Skeletal muscle tissue (tissue), 4 donors: ENCODE data around the gene HSD17B1. TPM values are rescaled to one million over a fixed set of nuclear protein-coding genes. Genes with fewer than 3 reads are reported as not detected.
A peak's percentile ranks its signal among the peaks of the same experiment; 100 is the strongest.
"Not testable (repeated sequence)": the region's sequence is repeated elsewhere in the genome, so short reads cannot be mapped to it uniquely, and the experiment has no call there.

Experiments
- H3K27ac ChIP-seq: one replicate; pipeline ENCODE4 v1.7.0; 2013; ENCODE audit warnings: mild to moderate bottlenecking, low read depth, low read length, inconsistent platforms
- H3K27me3 ChIP-seq, 3 donors: one replicate each; pipeline ENCODE4 v1.7.0; 2013; ENCODE audit warnings: low read length in 3 of 3; ENCODE audit not compliant: control insufficient read depth in 3 of 3, insufficient read depth in 3 of 3
- H3K36me3 ChIP-seq, 3 donors: one replicate each; pipeline ENCODE4 v1.7.0; 2013; ENCODE audit warnings: low read length in 3 of 3; ENCODE audit not compliant: control insufficient read depth in 3 of 3, insufficient read depth in 3 of 3
- H3K4me1 ChIP-seq, 3 donors: one replicate each; pipeline ENCODE4 v1.7.0; 2013; ENCODE audit warnings: low read length in 3 of 3, mild to moderate bottlenecking in 3 of 3; ENCODE audit not compliant: control insufficient read depth in 3 of 3, insufficient read depth in 3 of 3
- H3K4me3 ChIP-seq, 3 donors: one replicate each; pipeline ENCODE4 v1.7.0; 2013; ENCODE audit warnings: low read length in 3 of 3
- H3K9ac ChIP-seq, 3 donors: one replicate each; pipeline ENCODE4 v1.7.0; 2013; ENCODE audit warnings: low read length in 3 of 3, mild to moderate bottlenecking in 3 of 3, moderate library complexity in 2 of 3, low read depth in 1 of 3
- H3K9me3 ChIP-seq, 3 donors: one replicate each; pipeline ENCODE4 v1.7.0; 2013; ENCODE audit warnings: low read length in 3 of 3; ENCODE audit not compliant: control insufficient read depth in 3 of 3
- total RNA-seq: library from RNA; depleted of rRNA; stranded (reverse); fragments of >200 nt; gene quantifications from one replicate; pipeline ENCODE4 v1.2.3, GENCODE V29; 2014
- donor health status: Osteomylitis.

Gene HSD17B1, protein sequence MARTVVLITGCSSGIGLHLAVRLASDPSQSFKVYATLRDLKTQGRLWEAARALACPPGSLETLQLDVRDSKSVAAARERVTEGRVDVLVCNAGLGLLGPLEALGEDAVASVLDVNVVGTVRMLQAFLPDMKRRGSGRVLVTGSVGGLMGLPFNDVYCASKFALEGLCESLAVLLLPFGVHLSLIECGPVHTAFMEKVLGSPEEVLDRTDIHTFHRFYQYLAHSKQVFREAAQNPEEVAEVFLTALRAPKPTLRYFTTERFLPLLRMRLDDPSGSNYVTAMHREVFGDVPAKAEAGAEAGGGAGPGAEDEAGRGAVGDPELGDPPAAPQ
- total RNA-seq: 1.6 TPM

DNA sequence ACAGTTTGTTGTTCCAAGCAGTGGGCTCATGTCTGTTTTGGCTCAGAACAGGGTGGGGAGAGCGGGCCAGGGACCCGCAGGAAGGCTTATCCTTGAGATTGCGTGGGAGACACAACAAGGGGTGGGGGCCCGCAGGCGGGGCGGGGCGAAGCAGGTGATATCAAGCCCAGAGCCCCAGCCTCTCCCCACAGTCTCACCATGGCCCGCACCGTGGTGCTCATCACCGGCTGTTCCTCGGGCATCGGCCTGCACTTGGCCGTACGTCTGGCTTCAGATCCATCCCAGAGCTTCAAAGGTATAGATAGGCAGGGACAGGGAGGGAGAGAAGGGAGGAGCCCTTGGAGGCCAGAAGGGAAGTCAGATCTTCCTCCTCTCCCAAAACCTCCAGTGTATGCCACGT, at the start of gene HSD17B1:
Gene HSD17B1, plus strand, starts transcription at position 188 of the 400 bp plus-strand sequence. Its CDS starts 11 bp downstream, at position 199.
- Histone ChIP-seq H3K9ac (peak within 1 kb of the TSS; percentile 14 to 96 (median 95)), H3K4me3 (peak within 1 kb of the TSS in 2 of 3 donors; percentile 96 to 97), H3K4me1 (peaks cover 17 to 21% (median 18%) of the 10 kb centered on the region in 3 donors)
- not testable (repeated sequence) for H3K27me3 ChIP-seq, H3K36me3 ChIP-seq, H3K27ac ChIP-seq, H3K9me3 ChIP-seq

DNA sequence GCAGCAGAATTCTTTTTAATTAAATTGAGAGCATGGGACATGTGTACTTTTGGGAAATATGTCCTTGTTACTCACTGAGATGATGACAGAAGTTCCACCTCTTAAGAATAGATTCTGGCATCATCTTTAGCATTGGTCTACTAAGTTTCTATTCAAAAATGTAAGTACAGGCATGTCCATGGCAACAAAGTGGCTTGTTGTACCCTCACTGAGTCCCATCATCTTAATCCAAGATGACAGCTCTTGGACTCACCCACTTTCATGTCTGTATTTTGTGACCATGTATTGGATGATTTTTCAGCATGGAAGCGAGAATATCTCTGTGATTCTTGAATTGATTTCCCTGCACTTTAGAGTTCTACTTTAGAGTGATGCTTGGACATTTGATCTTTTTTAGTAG, 49.8 kb upstream of the HSD17B1 start:
- Histone ChIP-seq H3K4me1 (no peaks in the 10 kb centered on the region), H3K36me3 (peaks cover 40 to 72% (median 71%) of the 10 kb centered on the region in 3 donors), H3K9me3 (no peaks in the 10 kb centered on the region), H3K27ac (no peak overlapping the region), H3K9ac (no peak overlapping the region), H3K27me3 (no peaks in the 10 kb centered on the region), H3K4me3 (no peak overlapping the region)

DNA sequence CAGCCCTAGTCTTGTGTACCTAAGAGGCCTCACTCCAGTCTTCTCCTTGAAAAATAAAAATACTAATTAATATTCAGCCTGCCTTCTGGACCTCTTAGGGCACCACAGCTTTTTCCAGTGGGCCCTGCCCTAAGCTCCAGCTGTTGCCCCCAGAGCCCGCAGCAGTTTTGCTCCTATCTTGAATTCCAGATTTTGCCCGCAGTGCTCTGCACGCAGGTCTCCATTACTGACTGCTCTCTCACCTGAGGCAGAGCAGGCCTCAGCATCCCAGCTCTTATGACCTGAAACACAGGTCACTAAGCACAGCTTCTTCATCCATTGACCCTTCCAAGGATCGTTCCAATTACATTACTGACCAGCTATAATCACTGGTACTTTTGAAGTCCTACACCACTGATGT, 45.1 kb upstream of the HSD17B1 start:
- peaks cover 4 to 8% (median 6%) of the 10 kb centered on the region in 3 donors for H3K4me1 ChIP-seq
- no peak overlapping the region for H3K9ac ChIP-seq
- H3K9me3 ChIP-seq: no peaks in the 10 kb centered on the region
- peaks cover 47 to 78% (median 72%) of the 10 kb centered on the region in 3 donors for H3K36me3 ChIP-seq
- H3K27ac ChIP-seq: no peak overlapping the region
- no peak overlapping the region for H3K4me3 ChIP-seq
- H3K27me3 ChIP-seq: no peaks in the 10 kb centered on the region

DNA sequence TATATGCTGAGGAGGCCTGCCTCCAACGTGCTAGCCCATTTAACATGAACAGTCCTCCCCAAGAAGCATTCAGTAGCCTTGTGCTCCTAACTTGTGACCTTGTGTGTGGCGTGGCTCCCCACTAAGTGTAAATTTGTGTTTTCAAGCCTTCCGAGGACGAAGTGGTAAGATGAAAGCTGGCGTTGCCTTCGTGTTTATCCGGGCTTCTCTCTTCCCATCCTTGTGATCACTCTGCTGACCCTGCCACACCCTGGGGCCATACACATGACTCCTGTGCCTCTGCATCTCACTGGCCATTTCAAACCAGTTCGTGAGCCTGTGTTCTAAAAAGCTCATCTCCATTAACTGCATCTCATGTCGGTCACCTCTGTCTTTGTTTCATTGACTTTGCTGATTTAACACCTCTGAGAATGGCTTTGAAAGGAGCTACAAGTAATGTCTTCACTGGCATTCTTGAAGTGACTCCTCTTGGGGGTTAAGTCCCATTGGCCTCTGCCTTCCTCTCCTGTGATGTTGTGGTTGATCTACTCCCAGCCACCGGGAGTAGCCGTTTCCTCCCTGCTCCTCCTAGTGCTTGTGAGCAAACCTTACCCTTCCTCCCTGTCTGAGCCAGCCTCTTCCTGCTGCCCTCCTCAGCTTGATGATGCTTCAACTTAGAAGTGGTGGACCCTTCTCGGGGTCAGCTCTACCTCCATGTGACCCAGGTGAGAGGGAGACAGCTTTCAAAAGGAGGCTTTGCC, 44.1 kb upstream of the HSD17B1 start:
- H3K4me3 ChIP-seq: no peak overlapping the region
- no peaks in the 10 kb centered on the region for H3K27me3 ChIP-seq
- H3K9ac ChIP-seq: no peak overlapping the region
- no peaks in the 10 kb centered on the region for H3K9me3 ChIP-seq
- peaks cover 46 to 72% (median 66%) of the 10 kb centered on the region in 3 donors for H3K36me3 ChIP-seq
- H3K4me1 ChIP-seq: peaks cover 4 to 13% (median 11%) of the 10 kb centered on the region in 3 donors
- no peak overlapping the region for H3K27ac ChIP-seq

DNA sequence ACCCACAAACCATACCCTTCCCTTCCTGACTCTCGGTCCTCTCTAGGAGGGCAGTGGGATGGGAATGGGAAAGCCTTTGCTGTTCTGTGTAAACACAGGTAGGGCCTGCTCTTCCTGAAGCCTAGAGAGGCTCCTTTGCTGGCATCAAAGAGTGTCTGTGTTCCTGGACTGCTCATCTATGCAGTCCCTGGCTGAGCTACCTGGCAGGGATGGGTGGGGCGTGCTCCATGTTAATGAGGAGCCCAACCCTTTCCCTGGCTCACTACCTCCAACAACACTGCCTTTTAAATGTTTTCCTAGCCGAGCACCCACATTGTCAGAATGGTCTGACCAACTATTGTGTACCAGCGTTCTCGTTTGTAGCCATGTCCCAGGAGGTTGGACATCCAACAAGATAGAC, 43.3 kb upstream of the HSD17B1 start:
- Histone ChIP-seq H3K36me3 (peaks cover 53 to 72% (median 65%) of the 10 kb centered on the region in 3 donors), H3K27me3 (no peaks in the 10 kb centered on the region)

DNA sequence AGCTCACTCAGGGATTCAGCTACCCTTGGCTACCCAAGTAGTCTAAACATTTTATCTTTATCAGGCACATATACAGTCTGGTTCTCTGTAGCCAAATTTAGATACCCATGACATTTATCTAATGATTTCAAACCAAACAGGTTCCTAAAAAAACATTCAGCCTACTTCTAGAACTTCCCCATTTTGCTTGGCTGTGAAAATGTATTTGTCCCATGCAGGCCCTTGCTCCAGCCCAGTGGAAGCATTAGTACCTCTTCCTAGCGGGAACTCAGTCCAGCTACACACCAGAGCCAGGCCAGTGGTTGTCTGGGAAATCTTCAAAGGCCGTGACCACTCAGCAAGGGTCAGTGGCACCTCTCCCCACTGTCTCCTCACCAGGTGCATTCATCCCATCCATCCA, 42.9 kb upstream of the HSD17B1 start:
- Histone ChIP-seq H3K4me1 (peaks cover 4 to 15% (median 14%) of the 10 kb centered on the region in 3 donors), H3K9ac (no peak overlapping the region), H3K36me3 (peaks cover 57 to 73% (median 66%) of the 10 kb centered on the region in 3 donors), H3K9me3 (no peaks in the 10 kb centered on the region), H3K4me3 (no peak overlapping the region), H3K27me3 (no peaks in the 10 kb centered on the region), H3K27ac (no peak overlapping the region)

More for the DNA sequence above, 43.3 kb upstream of the HSD17B1 start:
- Histone ChIP-seq H3K4me3 (no peak overlapping the region), H3K4me1 (peaks cover 4 to 15% (median 12%) of the 10 kb centered on the region in 3 donors), H3K27ac (no peak overlapping the region), H3K9ac (no peak overlapping the region), H3K9me3 (no peaks in the 10 kb centered on the region)

DNA sequence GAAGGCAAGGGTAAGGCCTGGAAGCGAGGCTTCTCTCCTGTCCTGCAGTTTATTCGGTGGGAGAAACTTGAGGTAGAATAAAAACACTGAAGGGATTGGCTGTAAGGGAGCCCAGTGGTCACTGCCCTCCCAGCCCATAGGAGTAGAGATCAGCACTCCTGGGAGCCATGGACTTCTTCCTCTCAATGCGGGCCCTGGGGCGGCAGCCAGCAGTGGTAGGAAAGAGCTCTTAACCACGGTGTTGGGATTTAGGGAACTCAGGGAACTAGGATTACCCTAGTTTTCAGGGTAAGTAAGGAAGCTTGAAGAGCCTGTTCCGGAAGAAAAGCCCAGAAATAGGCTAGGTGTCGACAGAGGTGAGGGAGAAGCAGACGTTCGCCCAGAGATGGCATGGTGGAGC, 40.5 kb upstream of the HSD17B1 start:
- peaks cover 60 to 75% (median 66%) of the 10 kb centered on the region in 3 donors for H3K36me3 ChIP-seq
- H3K27ac ChIP-seq: peak overlapping the region; percentile 61
- H3K4me3 ChIP-seq: no peak overlapping the region
- peaks cover 18 to 28% (median 22%) of the 10 kb centered on the region in 3 donors for H3K4me1 ChIP-seq
- H3K9ac ChIP-seq: no peak overlapping the region
- H3K9me3 ChIP-seq: no peaks in the 10 kb centered on the region
- H3K27me3 ChIP-seq: no peaks in the 10 kb centered on the region

DNA sequence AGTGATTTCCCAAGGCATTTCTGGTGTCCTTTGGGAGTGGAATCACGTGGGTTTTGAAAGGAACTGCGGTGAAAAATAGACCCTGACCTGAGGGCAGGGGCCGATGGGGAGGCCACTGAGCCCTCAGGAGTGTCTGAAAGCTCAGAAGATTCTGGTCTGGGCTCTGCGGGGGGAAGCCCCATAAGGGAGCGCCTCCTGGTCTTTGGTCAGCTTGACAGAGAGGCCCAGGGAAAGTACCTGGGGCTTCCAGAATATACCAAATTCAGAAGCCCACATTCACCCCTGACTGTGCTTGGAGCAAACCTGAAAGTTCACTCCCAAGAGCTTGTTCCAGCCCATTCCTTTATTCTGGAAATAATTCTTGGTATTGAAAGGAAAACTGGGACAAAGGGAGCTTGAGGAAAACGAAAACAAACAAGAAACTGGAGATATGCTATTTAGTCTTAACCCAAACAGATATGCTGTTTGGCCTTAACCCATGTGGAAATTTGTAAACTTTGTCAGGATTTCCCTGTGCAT, 39.9 kb upstream of the HSD17B1 start:
- Histone ChIP-seq H3K36me3 (peaks cover 55 to 75% (median 60%) of the 10 kb centered on the region in 3 donors), H3K9me3 (no peaks in the 10 kb centered on the region), H3K27me3 (no peaks in the 10 kb centered on the region), H3K4me3 (no peak overlapping the region), H3K27ac (peak overlapping the region; percentile 61), H3K9ac (peak overlapping the region in 1 of 3 donors; percentile 33), H3K4me1 (peaks cover 24 to 33% (median 25%) of the 10 kb centered on the region in 3 donors)

DNA sequence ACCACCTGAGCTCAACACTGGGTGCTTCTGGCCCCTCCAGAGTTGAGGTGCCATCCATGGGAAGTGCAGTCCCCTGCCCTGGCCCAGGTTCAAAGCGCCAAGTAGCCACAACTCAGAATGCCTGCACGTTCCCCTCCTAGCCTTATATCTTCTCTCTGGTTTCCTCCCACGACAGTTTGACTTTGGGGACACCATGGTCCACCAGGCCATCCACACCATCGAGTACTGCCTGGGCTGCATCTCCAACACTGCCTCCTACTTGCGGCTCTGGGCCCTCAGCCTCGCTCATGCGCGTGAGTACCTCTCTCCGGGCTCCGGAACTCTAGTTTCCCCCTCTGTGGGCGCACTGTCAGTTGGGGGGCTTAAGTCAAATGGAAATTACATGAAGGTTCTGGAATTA, 39.0 kb upstream of the HSD17B1 start:
- Histone ChIP-seq H3K36me3 (peaks cover 47 to 72% (median 51%) of the 10 kb centered on the region in 3 donors), H3K27me3 (no peaks in the 10 kb centered on the region), H3K9ac (no peak overlapping the region), H3K9me3 (no peaks in the 10 kb centered on the region), H3K4me3 (no peak overlapping the region), H3K27ac (no peak overlapping the region), H3K4me1 (peaks cover 33 to 42% (median 33%) of the 10 kb centered on the region in 3 donors)
